Fibroblast of pulmonary artery (primary cell): Measurements from ENCODE around the gene DNMT1.

Experiments
- DNase-seq: peaks from one replicate; pipeline ENCODE4 v3.0.0-alpha.2; 2010; ENCODE audit warnings: low read depth
- H3K4me3 ChIP-seq: replicated peaks from 2 replicates; pipeline ENCODE4 v1.5.1; 2011; ENCODE audit warnings: low read depth, mild to moderate bottlenecking, control low read depth, low read length, moderate library complexity
- TF ChIP-seq, protein P1 (sequence below): IDR thresholded peaks from 2 replicates; pipeline ENCODE4 v1.5.1; 2011; ENCODE audit warnings: mild to moderate bottlenecking, control low read depth, low read length, inconsistent platforms; ENCODE audit errors: missing control alignments

DNMT1 gene

DNA sequence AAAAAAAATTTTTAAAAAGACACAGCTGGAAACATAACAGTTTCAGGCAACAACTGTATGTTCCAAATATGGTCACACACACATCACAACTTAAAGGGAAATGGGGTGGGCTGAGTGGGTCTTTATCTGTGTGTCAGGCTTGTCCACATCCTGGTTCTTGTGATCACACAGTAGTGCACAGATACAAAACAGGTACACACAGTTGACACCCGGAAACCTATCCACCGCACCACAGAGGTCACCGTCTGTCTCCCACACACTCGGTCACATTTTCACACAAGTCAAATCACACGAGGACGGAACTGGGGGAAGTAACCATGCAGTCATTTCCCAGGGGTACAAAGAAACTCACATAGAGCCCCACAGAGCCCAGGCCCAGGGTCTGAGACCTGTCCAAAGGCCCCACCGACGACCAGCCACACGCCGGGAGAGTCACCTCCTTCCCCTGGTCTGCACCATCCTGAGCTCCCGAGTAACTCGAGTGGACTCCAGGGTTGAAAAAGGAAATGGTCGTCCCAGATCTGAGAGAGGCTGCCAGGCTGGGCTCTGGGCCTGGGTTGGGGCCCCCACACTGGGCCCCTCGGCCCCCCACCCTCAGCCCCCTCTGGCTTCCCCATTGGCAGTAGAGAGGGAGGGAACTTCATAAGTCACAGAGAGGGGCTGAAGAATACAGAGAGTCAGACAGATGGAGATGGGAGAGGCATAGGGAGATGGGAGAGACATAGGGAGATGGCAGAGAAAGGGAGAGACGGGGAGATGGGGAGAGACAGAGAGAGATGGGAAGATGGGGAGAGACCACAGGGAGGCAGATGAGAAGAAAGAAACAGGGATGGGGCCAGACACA, 89.9 kb downstream of the DNMT1 start:
- DNase-seq, result no peak
- no peak overlapping the region for H3K4me3 ChIP-seq
- TF ChIP-seq, protein P1, sequence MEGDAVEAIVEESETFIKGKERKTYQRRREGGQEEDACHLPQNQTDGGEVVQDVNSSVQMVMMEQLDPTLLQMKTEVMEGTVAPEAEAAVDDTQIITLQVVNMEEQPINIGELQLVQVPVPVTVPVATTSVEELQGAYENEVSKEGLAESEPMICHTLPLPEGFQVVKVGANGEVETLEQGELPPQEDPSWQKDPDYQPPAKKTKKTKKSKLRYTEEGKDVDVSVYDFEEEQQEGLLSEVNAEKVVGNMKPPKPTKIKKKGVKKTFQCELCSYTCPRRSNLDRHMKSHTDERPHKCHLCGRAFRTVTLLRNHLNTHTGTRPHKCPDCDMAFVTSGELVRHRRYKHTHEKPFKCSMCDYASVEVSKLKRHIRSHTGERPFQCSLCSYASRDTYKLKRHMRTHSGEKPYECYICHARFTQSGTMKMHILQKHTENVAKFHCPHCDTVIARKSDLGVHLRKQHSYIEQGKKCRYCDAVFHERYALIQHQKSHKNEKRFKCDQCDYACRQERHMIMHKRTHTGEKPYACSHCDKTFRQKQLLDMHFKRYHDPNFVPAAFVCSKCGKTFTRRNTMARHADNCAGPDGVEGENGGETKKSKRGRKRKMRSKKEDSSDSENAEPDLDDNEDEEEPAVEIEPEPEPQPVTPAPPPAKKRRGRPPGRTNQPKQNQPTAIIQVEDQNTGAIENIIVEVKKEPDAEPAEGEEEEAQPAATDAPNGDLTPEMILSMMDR, result no peak

DNA sequence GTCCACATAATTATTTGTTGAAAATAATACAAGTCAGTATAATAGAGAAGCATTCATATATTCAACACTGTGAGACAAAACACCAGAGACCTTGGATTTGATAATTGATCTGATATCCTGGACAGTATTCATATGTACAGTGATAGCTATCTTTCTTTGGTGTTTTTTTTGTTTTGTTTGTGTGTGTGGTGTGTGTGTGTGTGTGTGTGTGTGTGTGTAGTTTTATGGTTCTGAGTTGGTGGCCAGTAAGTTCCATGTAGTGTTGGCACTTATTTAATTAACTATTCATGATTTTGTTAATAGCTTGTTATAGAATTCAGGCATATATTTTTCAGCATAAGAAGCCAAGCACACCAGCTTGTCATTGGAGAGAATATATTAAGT, 90.6 kb downstream of the DNMT1 start:
- TF ChIP-seq, protein P1, result no peak
- DNase-seq, result no peak
- H3K4me3 ChIP-seq, result no peak overlapping the region

GRCh38 chr19:10102787-10103236, 91.9 kb downstream of the DNMT1 start:
- no peak for DNase-seq
- H3K4me3 ChIP-seq, result no peak overlapping the region
- TF ChIP-seq, protein P1, result no peak

GRCh38 chr19:10100163-10100785, 94.5 kb downstream of the DNMT1 start:
- no peak for DNase-seq
- no peak overlapping the region for H3K4me3 ChIP-seq
- TF ChIP-seq, protein P1, result no peak

DNA sequence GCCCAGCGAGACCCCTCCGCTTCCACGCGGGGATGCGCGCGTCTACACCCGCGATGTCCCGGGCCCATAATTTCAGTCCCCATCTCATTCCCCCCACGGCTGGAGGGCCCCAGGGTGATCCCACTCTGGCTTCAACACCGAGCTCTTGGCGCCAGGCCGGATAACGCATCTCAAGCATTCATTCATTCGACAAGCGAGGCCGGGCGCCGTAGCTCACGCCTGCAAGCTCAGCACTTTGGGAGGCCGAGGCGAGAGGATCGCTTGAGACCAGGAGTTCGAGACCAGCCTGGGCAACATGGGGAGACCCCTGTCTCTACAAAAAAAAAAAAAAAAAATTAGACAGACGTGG, 98.2 kb downstream of the DNMT1 start:
- TF ChIP-seq, protein P1, result no peak
- peak overlapping the region; percentile 46 for H3K4me3 ChIP-seq
- DNase-seq, result no peak

- DNase-seq, result peak; percentile 91
- TF ChIP-seq, protein P1, result no peak
- H3K4me3 ChIP-seq, result peak overlapping the region; percentile 46
Observed at GRCh38 chr19:10095948-10096614, 98.7 kb downstream of the DNMT1 start.
